Measurements from ENCODE around the gene ADGRA1.

ADGRA1 gene

GRCh38 chr10:133134411-133135115 is 46.8 kb downstream of the ADGRA1 start:
- Histone ChIP-seq H3K4me3 (ENCODE audit: low read depth, low read length) (no peak overlapping the region), H3K9me3 (ENCODE audit: control insufficient read depth, insufficient read depth, low read depth, low read length) (no peaks in the 10 kb centered on the region), H3K36me3 (ENCODE audit: control insufficient read depth in 2 of 2, insufficient read depth in 1 of 2, low read length in 2 of 2) (no peaks in the 10 kb centered on the region), H3K4me1 (ENCODE audit: control insufficient read depth, insufficient read depth, low read length) (no peaks in the 10 kb centered on the region), H3K27ac (ENCODE audit: extremely low read depth, low read depth, low read length) (no peak overlapping the region)
- ChIA-PET POLR2A (no interaction called here), CTCF (interaction anchor here (0.5 to 0.8 kb wide), 3 partner anchors 9 to 229 kb away, joined by 3 read pairs; no protein-coding TSS in a partner anchor)
- TF ChIP-seq ZNF302 (tag by site-specific recombination; IDR thresholded peaks at IDR 0.05; ENCODE audit: low read depth) = no peak
- TF ChIP-seq ZBTB8A (tag by site-specific recombination; IDR thresholded peaks at IDR 0.05) = peak; percentile 56
- no peak for TF ChIP-seq ZNF645 (tag by site-specific recombination; IDR thresholded peaks at IDR 0.05)
- TF ChIP-seq SP7 (tag by site-specific recombination; IDR thresholded peaks at IDR 0.05) = no peak
- no peak for TF ChIP-seq ZNF544 (tag by site-specific recombination; IDR thresholded peaks at IDR 0.05)
- TF ChIP-seq ZNF19 (tag by site-specific recombination; IDR thresholded peaks at IDR 0.05; ENCODE audit: low read depth) = no peak
- no peak for TF ChIP-seq ZNF692 (tag by site-specific recombination; IDR thresholded peaks at IDR 0.05)
- TF ChIP-seq ZNF624 (tag by site-specific recombination; IDR thresholded peaks at IDR 0.05) = no peak
- no peak for TF ChIP-seq ZBTB48 (tag by site-specific recombination; IDR thresholded peaks at IDR 0.05)
- TF ChIP-seq ZNF530 (tag by site-specific recombination; IDR thresholded peaks at IDR 0.05; ENCODE audit: low read depth) = no peak
- no peak for TF ChIP-seq ZNF571 (tag by site-specific recombination; IDR thresholded peaks at IDR 0.05)
- no peak for TF ChIP-seq BCL11A (tag by site-specific recombination; IDR thresholded peaks at IDR 0.05; ENCODE audit: low read depth)
- no peak for TF ChIP-seq ZNF488 (tag by site-specific recombination; IDR thresholded peaks at IDR 0.05)
- TF ChIP-seq ZNF600 (tag by site-specific recombination; IDR thresholded peaks at IDR 0.05) = peak; percentile 53; the same call in 1 of the 2 replicates
- TF ChIP-seq OVOL3 (tag by site-specific recombination; IDR thresholded peaks at IDR 0.05) = no peak
- TF ChIP-seq ZNF560 (tag by site-specific recombination; IDR thresholded peaks at IDR 0.05; ENCODE audit: borderline replicate concordance) = no peak
- TF ChIP-seq ZBTB17 (tag by site-specific recombination; IDR thresholded peaks at IDR 0.05) = peak; percentile 43
- TF ChIP-seq ZNF776 (tag by site-specific recombination; IDR thresholded peaks at IDR 0.05; ENCODE audit: borderline replicate concordance) = no peak
- peak; percentile 32; the same call in 1 of the 2 replicates for TF ChIP-seq ZBTB20 (tag by site-specific recombination; IDR thresholded peaks at IDR 0.05)
- TF ChIP-seq, protein P1, sequence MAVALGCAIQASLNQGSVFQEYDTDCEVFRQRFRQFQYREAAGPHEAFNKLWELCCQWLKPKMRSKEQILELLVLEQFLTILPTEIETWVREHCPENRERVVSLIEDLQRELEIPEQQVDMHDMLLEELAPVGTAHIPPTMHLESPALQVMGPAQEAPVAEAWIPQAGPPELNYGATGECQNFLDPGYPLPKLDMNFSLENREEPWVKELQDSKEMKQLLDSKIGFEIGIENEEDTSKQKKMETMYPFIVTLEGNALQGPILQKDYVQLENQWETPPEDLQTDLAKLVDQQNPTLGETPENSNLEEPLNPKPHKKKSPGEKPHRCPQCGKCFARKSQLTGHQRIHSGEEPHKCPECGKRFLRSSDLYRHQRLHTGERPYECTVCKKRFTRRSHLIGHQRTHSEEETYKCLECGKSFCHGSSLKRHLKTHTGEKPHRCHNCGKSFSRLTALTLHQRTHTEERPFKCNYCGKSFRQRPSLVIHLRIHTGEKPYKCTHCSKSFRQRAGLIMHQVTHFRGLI (tag by site-specific recombination; IDR thresholded peaks at IDR 0.05) = no peak

DNA sequence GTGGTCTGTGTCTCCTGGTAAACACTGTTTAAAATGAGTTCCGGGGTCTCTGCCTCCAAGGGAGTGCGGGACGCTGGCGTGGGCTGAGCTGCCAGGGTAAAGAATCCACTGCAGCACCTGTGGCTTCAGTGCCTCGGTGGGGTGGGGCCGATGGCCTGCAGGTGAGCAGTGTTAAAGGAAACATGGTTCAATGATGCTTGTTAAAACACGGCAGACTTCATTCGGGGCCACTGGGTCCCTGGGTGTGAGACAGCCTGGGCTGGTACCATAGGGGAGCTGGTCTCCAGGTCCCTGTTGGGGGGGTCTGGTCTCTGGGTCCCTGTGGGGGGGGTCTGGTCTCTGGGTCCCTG is 47.4 kb downstream of the ADGRA1 start:
- H3K4me3 ChIP-seq (ENCODE audit: low read depth, low read length) = no peak overlapping the region
- no peaks in the 10 kb centered on the region for H3K4me1 ChIP-seq (ENCODE audit: control insufficient read depth, insufficient read depth, low read length)
- ChIA-PET POLR2A (no interaction called here), CTCF (interaction anchor here (0.6 to 0.8 kb wide), 2 partner anchors 9 to 10 kb away, joined by 3 read pairs; no protein-coding TSS in a partner anchor)
- H3K27ac ChIP-seq (ENCODE audit: extremely low read depth, low read depth, low read length) = no peak overlapping the region
- peak; percentile 46 for TF ChIP-seq SCRT1 (tag by site-specific recombination; IDR thresholded peaks at IDR 0.05; ENCODE audit: borderline replicate concordance)
- peak; percentile 73 for TF ChIP-seq SCRT2 (tag by site-specific recombination; IDR thresholded peaks at IDR 0.05)
- TF ChIP-seq ZNF529 (tag by site-specific recombination; IDR thresholded peaks at IDR 0.05; ENCODE audit: insufficient replicate concordance) = no peak
- no peak for TF ChIP-seq ZNF133 (tag by site-specific recombination; IDR thresholded peaks at IDR 0.05)
- TF ChIP-seq ZNF837 (tag by site-specific recombination; IDR thresholded peaks at IDR 0.05) = no peak
- TF ChIP-seq ZBTB1 (tag by site-specific recombination; IDR thresholded peaks at IDR 0.05) = no peak
- TF ChIP-seq ZNF514 (tag by site-specific recombination; IDR thresholded peaks at IDR 0.05) = no peak
- TF ChIP-seq ZNF548 (tag by site-specific recombination; IDR thresholded peaks at IDR 0.05) = no peak
- TF ChIP-seq GLIS1 (tag by site-specific recombination; IDR thresholded peaks at IDR 0.05) = 0 out of 2 replicates have a peak, but pooled peaks have one; percentile 15
- 0 out of 2 replicates have a peak, but pooled peaks have one; percentile 3 for TF ChIP-seq ZBTB20 (tag by site-specific recombination; IDR thresholded peaks at IDR 0.05)
- no peak for TF ChIP-seq HOXC10 (CRISPR knock-in tag; IDR thresholded peaks at IDR 0.05)
- H3K36me3 ChIP-seq (ENCODE audit: control insufficient read depth in 2 of 2, insufficient read depth in 1 of 2, low read length in 2 of 2) = no peaks in the 10 kb centered on the region
- no peaks in the 10 kb centered on the region for H3K9me3 ChIP-seq (ENCODE audit: control insufficient read depth, insufficient read depth, low read depth, low read length)
